ENCODE results near the gene HIP1R.
"Not testable (repeated sequence)": the region's sequence is repeated elsewhere in the genome, so short reads cannot be mapped to it uniquely, and the experiment has no call there.

HIP1R gene

GRCh38 chr12:122893208-122894153 lies 58.2 kb downstream of the HIP1R start:
- FAIRE-seq (no peak), DNase-seq (ENCODE audit: low spot score) (peak; percentile 10)

GRCh38 chr12:122894193-122895121 lies 59.2 kb downstream of the HIP1R start:
- DNase-seq (ENCODE audit: low spot score): no peak
- FAIRE-seq: no peak

GRCh38 chr12:122895320-122895703 lies 60.1 kb downstream of the HIP1R start:
- no peak for FAIRE-seq
- no peak for DNase-seq (ENCODE audit: low spot score)

- FAIRE-seq (no peak), DNase-seq (ENCODE audit: low spot score) (peak; percentile 60)
Observed at GRCh38 chr12:122895704-122896636, 60.7 kb downstream of the HIP1R start, which contains the start of gene VPS37B. VPS37B (minus strand) TSS chr12:122896124; CDS start chr12:122896062, 62 bp downstream.

GRCh38 chr12:122896662-122897061 lies 61.4 kb downstream of the HIP1R start:
- FAIRE-seq (no peak), DNase-seq (ENCODE audit: low spot score) (no peak)

GRCh38 chr12:122899887-122900286 lies 64.6 kb downstream of the HIP1R start:
- DNase-seq (ENCODE audit: low spot score) (no peak), FAIRE-seq (no peak)

- DNase-seq (ENCODE audit: low spot score) (no peak), FAIRE-seq (no peak)
Observed at GRCh38 chr12:122902854-122903692, 67.8 kb downstream of the HIP1R start.

GRCh38 chr12:122903693-122904034 lies 68.4 kb downstream of the HIP1R start:
- FAIRE-seq (no peak), DNase-seq (ENCODE audit: low spot score) (no peak)

- not testable (repeated sequence) for DNase-seq (ENCODE audit: low spot score); FAIRE-seq
Observed at GRCh38 chr12:122905258-122905657, 70.0 kb downstream of the HIP1R start.

GRCh38 chr12:122908915-122909314 lies 73.7 kb downstream of the HIP1R start:
- no peak for DNase-seq (ENCODE audit: low spot score)
- no peak for FAIRE-seq

GRCh38 chr12:122909442-122910288 lies 74.4 kb downstream of the HIP1R start:
- DNase-seq (ENCODE audit: low spot score): no peak
- no peak for FAIRE-seq
